ENCODE measurements around the gene HKDC1.
"Not testable (repeated sequence)": the region's sequence is repeated elsewhere in the genome, so short reads cannot be mapped to it uniquely, and the experiment has no call there.

Gene HKDC1

GRCh38 chr10:69285699-69286098 lies 65.6 kb downstream of the HKDC1 start:
- H3K4me1 ChIP-seq (ENCODE audit: insufficient read depth, low read length), result peaks cover 7% of the 10 kb centered on the region; the same call in 1 of the 2 replicates
- no peaks in the 10 kb centered on the region for H3K36me3 ChIP-seq (ENCODE audit: insufficient read depth, low read length)
- no peak overlapping the region for H3K27ac ChIP-seq (ENCODE audit: low read depth, low read length)
- H3K4me3 ChIP-seq (ENCODE audit: low read length), result no peak overlapping the region
- 80% methylated on average over 4 of the region's 4 CpGs for WGBS
- H3K9ac ChIP-seq (ENCODE audit: low read depth, low read length), result no peak overlapping the region
- no peaks in the 10 kb centered on the region for H3K27me3 ChIP-seq (ENCODE audit: insufficient read depth, low read length)
- no peaks in the 10 kb centered on the region for H3K9me3 ChIP-seq (ENCODE audit: insufficient read depth, low read depth, low read length)

- H3K27me3 ChIP-seq (ENCODE audit: insufficient read depth, low read length), result no peaks in the 10 kb centered on the region
- no peak overlapping the region for H3K27ac ChIP-seq (ENCODE audit: low read depth, low read length)
- no peaks in the 10 kb centered on the region for H3K36me3 ChIP-seq (ENCODE audit: insufficient read depth, low read length)
- WGBS, result 90% methylated on average over 2 of the region's 4 CpGs
- no peaks in the 10 kb centered on the region for H3K9me3 ChIP-seq (ENCODE audit: insufficient read depth, low read depth, low read length)
- H3K4me1 ChIP-seq (ENCODE audit: insufficient read depth, low read length), result peaks cover 7% of the 10 kb centered on the region; the same call in 1 of the 2 replicates
- no peak overlapping the region for H3K4me3 ChIP-seq (ENCODE audit: low read length)
- no peak overlapping the region for H3K9ac ChIP-seq (ENCODE audit: low read depth, low read length)
Measured at GRCh38 chr10:69287181-69287580, 67.0 kb downstream of the HKDC1 start.

GRCh38 chr10:69290993-69291392 lies 70.9 kb downstream of the HKDC1 start:
- no peaks in the 10 kb centered on the region for H3K36me3 ChIP-seq (ENCODE audit: insufficient read depth, low read length)
- H3K27me3 ChIP-seq (ENCODE audit: insufficient read depth, low read length), result no peaks in the 10 kb centered on the region
- H3K9ac ChIP-seq (ENCODE audit: low read depth, low read length), result no peak overlapping the region
- no peak overlapping the region for H3K27ac ChIP-seq (ENCODE audit: low read depth, low read length)
- H3K4me1 ChIP-seq (ENCODE audit: insufficient read depth, low read length), result no peaks in the 10 kb centered on the region; the same call in 1 of the 2 replicates
- no peaks in the 10 kb centered on the region for H3K9me3 ChIP-seq (ENCODE audit: insufficient read depth, low read depth, low read length)
- no peak overlapping the region for H3K4me3 ChIP-seq (ENCODE audit: low read length)
- 94% methylated on average over 4 of the region's 4 CpGs for WGBS

GRCh38 chr10:69292459-69292858 lies 72.3 kb downstream of the HKDC1 start:
- no peaks in the 10 kb centered on the region for H3K4me1 ChIP-seq (ENCODE audit: insufficient read depth, low read length)
- H3K27ac ChIP-seq (ENCODE audit: low read depth, low read length), result no peak overlapping the region
- no peaks in the 10 kb centered on the region for H3K27me3 ChIP-seq (ENCODE audit: insufficient read depth, low read length)
- no peaks in the 10 kb centered on the region for H3K9me3 ChIP-seq (ENCODE audit: insufficient read depth, low read depth, low read length)
- H3K36me3 ChIP-seq (ENCODE audit: insufficient read depth, low read length), result no peaks in the 10 kb centered on the region
- no peak overlapping the region for H3K9ac ChIP-seq (ENCODE audit: low read depth, low read length)
- WGBS, result 66% methylated on average over 3 of the region's 3 CpGs
- no peak overlapping the region for H3K4me3 ChIP-seq (ENCODE audit: low read length)

GRCh38 chr10:69295027-69295636 lies 75.0 kb downstream of the HKDC1 start:
- WGBS, result 89% methylated on average over 11 of the region's 11 CpGs

GRCh38 chr10:69303632-69304051 lies 83.5 kb downstream of the HKDC1 start:
- no peak overlapping the region for H3K4me3 ChIP-seq (ENCODE audit: low read length)
- no peak overlapping the region for H3K9ac ChIP-seq (ENCODE audit: low read depth, low read length)
- H3K4me1 ChIP-seq (ENCODE audit: insufficient read depth, low read length), result no peaks in the 10 kb centered on the region
- no peak overlapping the region for H3K27ac ChIP-seq (ENCODE audit: low read depth, low read length)
- H3K36me3 ChIP-seq (ENCODE audit: insufficient read depth, low read length), result no peaks in the 10 kb centered on the region
- 0 out of 2 replicates have a peak, but pooled peaks cover 3% of the 10 kb centered on the region for H3K9me3 ChIP-seq (ENCODE audit: insufficient read depth, low read depth, low read length)
- H3K27me3 ChIP-seq (ENCODE audit: insufficient read depth, low read length), result no peaks in the 10 kb centered on the region
- WGBS, result 94% methylated on average over 3 of the region's 3 CpGs

More at GRCh38 chr10:69295027-69295636, 75.0 kb downstream of the HKDC1 start:
- Histone ChIP-seq H3K9ac (ENCODE audit: low read depth, low read length) (no peak overlapping the region), H3K27ac (ENCODE audit: low read depth, low read length) (no peak overlapping the region), H3K4me3 (ENCODE audit: low read length) (no peak overlapping the region), H3K4me1 (ENCODE audit: insufficient read depth, low read length) (no peaks in the 10 kb centered on the region), H3K36me3 (ENCODE audit: insufficient read depth, low read length) (no peaks in the 10 kb centered on the region), H3K9me3 (ENCODE audit: insufficient read depth, low read depth, low read length) (no peaks in the 10 kb centered on the region), H3K27me3 (ENCODE audit: insufficient read depth, low read length) (no peaks in the 10 kb centered on the region)

GRCh38 chr10:69306421-69306820 lies 86.3 kb downstream of the HKDC1 start:
- Histone ChIP-seq H3K9me3 (ENCODE audit: insufficient read depth, low read depth, low read length) (0 out of 2 replicates have a peak, but pooled peaks cover 4% of the 10 kb centered on the region), H3K4me1 (ENCODE audit: insufficient read depth, low read length) (no peaks in the 10 kb centered on the region), H3K27me3 (ENCODE audit: insufficient read depth, low read length) (no peaks in the 10 kb centered on the region), H3K36me3 (ENCODE audit: insufficient read depth, low read length) (no peaks in the 10 kb centered on the region), H3K27ac (ENCODE audit: low read depth, low read length) (no peak overlapping the region), H3K4me3 (ENCODE audit: low read length) (no peak overlapping the region), H3K9ac (ENCODE audit: low read depth, low read length) (no peak overlapping the region)
- 97% methylated on average over 2 of the region's 2 CpGs for WGBS

GRCh38 chr10:69307434-69307833 lies 87.3 kb downstream of the HKDC1 start:
- Histone ChIP-seq H3K36me3 (ENCODE audit: insufficient read depth, low read length) (no peaks in the 10 kb centered on the region), H3K27ac (ENCODE audit: low read depth, low read length) (no peak overlapping the region), H3K9me3 (ENCODE audit: insufficient read depth, low read depth, low read length) (0 out of 2 replicates have a peak, but pooled peaks cover 4% of the 10 kb centered on the region), H3K27me3 (ENCODE audit: insufficient read depth, low read length) (no peaks in the 10 kb centered on the region), H3K4me1 (ENCODE audit: insufficient read depth, low read length) (0 out of 2 replicates have a peak, but pooled peaks cover 1% of the 10 kb centered on the region), H3K4me3 (ENCODE audit: low read length) (no peak overlapping the region), H3K9ac (ENCODE audit: low read depth, low read length) (no peak overlapping the region)
- 94% methylated on average over 3 of the region's 4 CpGs for WGBS

- H3K27me3 ChIP-seq (ENCODE audit: insufficient read depth, low read length); H3K27ac ChIP-seq (ENCODE audit: low read depth, low read length); H3K36me3 ChIP-seq (ENCODE audit: insufficient read depth, low read length); H3K9ac ChIP-seq (ENCODE audit: low read depth, low read length); H3K9me3 ChIP-seq (ENCODE audit: insufficient read depth, low read depth, low read length); H3K4me1 ChIP-seq (ENCODE audit: insufficient read depth, low read length); H3K4me3 ChIP-seq (ENCODE audit: low read length): not testable (repeated sequence)
- 93% methylated on average over 10 of the region's 10 CpGs for WGBS
Measured at GRCh38 chr10:69308304-69308703, 88.2 kb downstream of the HKDC1 start.

- H3K27me3 ChIP-seq (ENCODE audit: insufficient read depth, low read length), result no peaks in the 10 kb centered on the region
- WGBS, result 67% methylated on average over 4 of the region's 4 CpGs
- H3K9me3 ChIP-seq (ENCODE audit: insufficient read depth, low read depth, low read length), result 0 out of 2 replicates have a peak, but pooled peaks cover 4% of the 10 kb centered on the region
- no peaks in the 10 kb centered on the region for H3K36me3 ChIP-seq (ENCODE audit: insufficient read depth, low read length)
- H3K9ac ChIP-seq (ENCODE audit: low read depth, low read length), result no peak overlapping the region
- H3K4me3 ChIP-seq (ENCODE audit: low read length), result no peak overlapping the region
- peaks cover 10% of the 10 kb centered on the region for H3K4me1 ChIP-seq (ENCODE audit: insufficient read depth, low read length)
- H3K27ac ChIP-seq (ENCODE audit: low read depth, low read length), result no peak overlapping the region
Measured at GRCh38 chr10:69311309-69311708, 91.2 kb downstream of the HKDC1 start.

- Histone ChIP-seq H3K9me3 (ENCODE audit: insufficient read depth, low read depth, low read length) (0 out of 2 replicates have a peak, but pooled peaks cover 4% of the 10 kb centered on the region), H3K4me1 (ENCODE audit: insufficient read depth, low read length) (peaks cover 21% of the 10 kb centered on the region), H3K4me3 (ENCODE audit: low read length) (no peak overlapping the region), H3K27ac (ENCODE audit: low read depth, low read length) (no peak overlapping the region), H3K27me3 (ENCODE audit: insufficient read depth, low read length) (no peaks in the 10 kb centered on the region), H3K9ac (ENCODE audit: low read depth, low read length) (no peak overlapping the region), H3K36me3 (ENCODE audit: insufficient read depth, low read length) (no peaks in the 10 kb centered on the region)
- WGBS, result 23% methylated on average over 4 of the region's 4 CpGs
Measured at GRCh38 chr10:69312528-69312927, 92.4 kb downstream of the HKDC1 start.

Measured in HUES64 (cell line).